Ovary (tissue), 9 donors: ENCODE results near the gene PCNX1. TPM values are rescaled to one million over a fixed set of nuclear protein-coding genes. Genes with fewer than 3 reads are reported as not detected.

Experiments
- DNase-seq, 5 donors: peaks; one replicate each; pipeline ENCODE4 v3.0.0-alpha.2; 2019 to 2020
- H3K27ac ChIP-seq, 2 donors: fragments of 200-600 bp; one replicate each; pipeline versions ENCODE4 v1.5.1 to v1.8.0; 2019 to 2022
- H3K27me3 ChIP-seq: fragments of 200-600 bp; one replicate; pipeline ENCODE4 v1.8.0; 2022
- H3K36me3 ChIP-seq: fragments of 200-600 bp; sonication (generic); one replicate; pipeline ENCODE4 v1.5.1; 2019
- H3K4me1 ChIP-seq: one replicate; pipeline ENCODE4 v1.8.1; 2013; ENCODE audit warnings: mild to moderate bottlenecking, moderate library complexity; ENCODE audit not compliant: insufficient read depth
- H3K4me3 ChIP-seq: fragments of 200-600 bp; sonication (generic); one replicate; pipeline ENCODE4 v1.5.1; 2017
- H3K9me3 ChIP-seq, 2 donors: fragments of 200-600 bp in 1 of 2; sonication (generic) in 1 of 2; one replicate each; pipeline versions ENCODE4 v1.5.1 to v1.8.1; 2013 to 2019; ENCODE audit warnings: mild to moderate bottlenecking in 1 of 2, moderate library complexity in 1 of 2
- EP300 ChIP-seq: sonication (generic); formaldehyde crosslinking; IDR thresholded peaks from one replicate; pipeline ENCODE4 v1.6.1; 2017; ENCODE audit warnings: antibody characterized with exemption
- POLR2A ChIP-seq: fragments of 450-650 bp; IDR thresholded peaks from one replicate; pipeline ENCODE4 v1.6.1; 2017; ENCODE audit warnings: antibody characterized with exemption, mild to moderate bottlenecking, moderate library complexity
- WGBS, 3 donors: extraction: QIAGEN DNeasy Blood & Tissue Kit in 1 of 3; methylation state at CpG; one replicate each; pipeline versions ENCODE4 v1.1.5 to v1.1.7; 2013 to 2017; 5-methylcytosine and 5-hydroxymethylcytosine counted together
- intact Hi-C, 4 donors: fragments of 100-400 bp; cut with DNase I; formaldehyde crosslinking; loops; one replicate each; pipeline versions ENCODE4 v1.11.0 to v1.15.1; 2022 to 2023
- polyA plus RNA-seq, 2 donors: library from polyadenylated mRNA; stranded (reverse); fragments of 200-250 nt in 1 of 2; fragments of 350-450 nt in 1 of 2; fragmentation: Illumina TruSeq in 1 of 2; extraction: RNeasy Lipid Tissue Mini Kit (QIAGEN cat#74804) in 1 of 2; gene quantifications; one replicate each; pipeline ENCODE4 v1.2.3, GENCODE V29; 2013 to 2014
- total RNA-seq, 7 donors: library from RNA; depleted of rRNA in 2 of 7; stranded (reverse); fragments of >200 nt in 2 of 7; fragmentation: NEBNext Ultra II Directional in 3 of 7; extraction: Animal tissue kit (Norgen Biotek cat#: 25700) in 3 of 7; gene quantifications; one replicate each; pipeline versions ENCODE4 v1.1.0 to v1.2.4, GENCODE V29; 2016 to 2023
- TF ChIP-seq, protein P1 (sequence below), 3 donors: fragments of 450-650 bp in 2 of 3; fragments of 200-600 bp in 1 of 3; IDR thresholded peaks; one replicate each; pipeline versions ENCODE4 v1.5.1 to v1.8.0; 2016 to 2022; ENCODE audit warnings: antibody characterized with exemption in 3 of 3, mild to moderate bottlenecking in 1 of 3
- donor health status: DM: no; HTN: no; CAD: no; lungs with moderate emphysema.
- donor health status: DM: no; HTN: no; CAD: no.
- donor health status: Bipolar disorder and iron deficiency.
- donor health status: DM: yes; HTN: yes; CAD: no.
- donor health status: DM: no; HTN: no; CAD: no.
- donor health status: DM: yes; HTN: yes; CAD: no.

Gene PCNX1
- total and polyA plus RNA-seq, 9 donors: 13.3 to 101 (median 69.5) TPM

DNA sequence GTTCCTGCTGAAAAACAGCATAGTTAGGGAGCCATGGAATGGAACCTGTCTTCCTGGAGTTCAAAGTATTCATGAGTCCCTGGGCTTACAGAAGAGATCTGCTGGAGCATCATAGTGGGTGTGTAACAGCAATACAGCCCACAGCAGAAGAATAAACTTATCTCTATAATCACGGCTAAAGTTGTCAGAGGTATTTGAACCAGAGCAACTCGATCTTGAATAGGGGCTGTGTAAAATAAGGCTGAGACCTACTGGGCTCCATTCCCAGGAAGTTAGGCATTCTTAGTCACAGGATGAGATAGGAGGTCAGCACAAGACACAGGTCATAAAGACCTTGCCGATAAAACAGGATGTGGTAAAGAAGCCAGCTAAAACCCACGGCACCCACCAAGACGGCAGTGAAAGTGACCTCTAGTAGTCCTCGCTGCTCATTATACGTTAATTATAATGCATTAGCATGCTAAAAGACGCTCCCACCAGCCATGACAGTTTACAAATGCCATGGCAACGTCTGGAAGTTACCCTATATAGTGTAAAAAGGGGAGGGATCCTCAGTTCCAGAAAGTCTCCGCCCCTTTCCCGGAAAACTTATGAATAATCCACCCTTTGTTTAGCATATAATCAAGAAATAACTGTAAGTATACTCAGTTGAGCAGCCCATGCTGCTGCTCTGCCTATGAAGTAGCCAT lies 223.4 kb downstream of the PCNX1 start:
- Histone ChIP-seq H3K27me3 (no peaks in the 10 kb centered on the region), H3K36me3 (no peaks in the 10 kb centered on the region), H3K27ac (no peak overlapping the region), H3K4me1 (peaks cover 3% of the 10 kb centered on the region), H3K4me3 (no peak overlapping the region), H3K9me3 (no peaks in the 10 kb centered on the region)
- 44 to 54% (median 51%) methylated on average over 11 of the region's 11 CpGs for WGBS, 3 donors
- DNase-seq: no peak
- intact Hi-C loops: no loop called here
- no peak for TF ChIP-seq POLR2A
- TF ChIP-seq EP300: no peak
- TF ChIP-seq, protein P1, sequence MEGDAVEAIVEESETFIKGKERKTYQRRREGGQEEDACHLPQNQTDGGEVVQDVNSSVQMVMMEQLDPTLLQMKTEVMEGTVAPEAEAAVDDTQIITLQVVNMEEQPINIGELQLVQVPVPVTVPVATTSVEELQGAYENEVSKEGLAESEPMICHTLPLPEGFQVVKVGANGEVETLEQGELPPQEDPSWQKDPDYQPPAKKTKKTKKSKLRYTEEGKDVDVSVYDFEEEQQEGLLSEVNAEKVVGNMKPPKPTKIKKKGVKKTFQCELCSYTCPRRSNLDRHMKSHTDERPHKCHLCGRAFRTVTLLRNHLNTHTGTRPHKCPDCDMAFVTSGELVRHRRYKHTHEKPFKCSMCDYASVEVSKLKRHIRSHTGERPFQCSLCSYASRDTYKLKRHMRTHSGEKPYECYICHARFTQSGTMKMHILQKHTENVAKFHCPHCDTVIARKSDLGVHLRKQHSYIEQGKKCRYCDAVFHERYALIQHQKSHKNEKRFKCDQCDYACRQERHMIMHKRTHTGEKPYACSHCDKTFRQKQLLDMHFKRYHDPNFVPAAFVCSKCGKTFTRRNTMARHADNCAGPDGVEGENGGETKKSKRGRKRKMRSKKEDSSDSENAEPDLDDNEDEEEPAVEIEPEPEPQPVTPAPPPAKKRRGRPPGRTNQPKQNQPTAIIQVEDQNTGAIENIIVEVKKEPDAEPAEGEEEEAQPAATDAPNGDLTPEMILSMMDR (IDR thresholded peaks at IDR 0.05): no peak

DNA sequence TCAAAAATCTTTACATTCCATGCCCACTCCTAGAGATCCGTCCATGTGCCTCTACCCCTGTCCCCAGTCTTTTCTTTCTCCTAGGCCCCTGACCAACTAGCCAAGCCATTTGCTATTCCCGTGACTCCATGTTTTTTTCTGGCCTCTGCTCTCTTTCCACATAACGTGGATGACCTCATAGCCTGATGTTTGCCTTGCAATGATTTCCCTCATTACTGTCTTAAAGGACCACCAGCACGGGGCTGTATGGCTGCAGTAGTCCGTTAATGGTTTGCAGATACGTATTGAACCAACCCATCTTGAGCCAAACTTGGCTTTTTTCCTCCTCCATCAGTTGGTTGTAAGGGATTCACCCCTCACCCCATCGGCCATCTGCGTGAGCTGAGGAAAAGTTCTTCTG lies 226.0 kb downstream of the PCNX1 start:
- intact Hi-C loops: no loop called here
- no peak overlapping the region for H3K4me3 ChIP-seq
- H3K36me3 ChIP-seq: no peaks in the 10 kb centered on the region
- no peak overlapping the region for H3K27ac ChIP-seq
- DNase-seq: no peak
- 94 to 95% (median 94%) methylated on average over 8 of the region's 8 CpGs for WGBS, 3 donors
- no peak for TF ChIP-seq POLR2A
- TF ChIP-seq, protein P1 (IDR thresholded peaks at IDR 0.05): no peak
- TF ChIP-seq EP300: no peak
- peaks cover 3% of the 10 kb centered on the region for H3K4me1 ChIP-seq
- no peaks in the 10 kb centered on the region for H3K9me3 ChIP-seq
- no peaks in the 10 kb centered on the region for H3K27me3 ChIP-seq

- Histone ChIP-seq H3K4me1 (peaks cover 4% of the 10 kb centered on the region), H3K27me3 (no peaks in the 10 kb centered on the region), H3K36me3 (no peaks in the 10 kb centered on the region), H3K4me3 (no peak overlapping the region), H3K9me3 (no peaks in the 10 kb centered on the region), H3K27ac (no peak overlapping the region)
- intact Hi-C loops: loop anchor here in 2 of 4 donors (5.0 kb wide), 1 partner anchor 617 kb away; no protein-coding TSS in a partner anchor
- TF ChIP-seq EP300 (no peak), POLR2A (no peak)
- TF ChIP-seq, protein P1 (IDR thresholded peaks at IDR 0.05): no peak
- 95 to 99% (median 98%) methylated on average over 2 of the region's 2 CpGs for WGBS, 3 donors
- DNase-seq: no peak
Measured at GRCh38 chr14:71135496-71135895, 228.2 kb downstream of the PCNX1 start.

DNA sequence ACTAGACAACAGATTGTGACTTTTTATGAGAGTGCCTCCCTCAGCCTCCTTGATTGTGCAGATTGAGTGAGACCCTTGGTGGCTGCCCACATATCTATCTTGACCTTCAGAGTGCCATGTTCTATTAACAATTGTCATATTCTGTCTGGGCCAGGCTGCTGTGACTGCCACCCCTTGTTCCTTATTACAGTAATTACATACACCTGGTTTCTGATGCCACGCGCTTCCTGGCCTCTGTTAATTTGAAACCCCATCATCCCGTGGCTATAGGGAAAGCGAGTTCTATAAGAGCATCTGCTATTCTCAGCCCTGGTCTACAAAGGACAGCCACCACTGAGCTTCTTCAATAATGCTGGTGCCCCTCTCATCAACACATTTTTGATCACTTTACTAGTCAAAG lies 228.7 kb downstream of the PCNX1 start:
- no peaks in the 10 kb centered on the region for H3K9me3 ChIP-seq
- H3K27ac ChIP-seq: no peak overlapping the region
- no peaks in the 10 kb centered on the region for H3K36me3 ChIP-seq
- peaks cover 2% of the 10 kb centered on the region for H3K4me1 ChIP-seq
- DNase-seq: no peak
- no peak overlapping the region for H3K4me3 ChIP-seq
- no peaks in the 10 kb centered on the region for H3K27me3 ChIP-seq
- TF ChIP-seq, protein P1 (IDR thresholded peaks at IDR 0.05): no peak
- TF ChIP-seq EP300 (no peak), POLR2A (no peak)
- 95 to 97% (median 96%) methylated on average over 4 of the region's 4 CpGs for WGBS, 3 donors
- intact Hi-C loops: loop anchor here in 2 of 4 donors (5.0 kb wide), 1 partner anchor 616 kb away; no protein-coding TSS in a partner anchor
